OCI-LY3 (cell line): ENCODE data around the gene FOXA1.

Experiments used
- EZH2phosphoT487 ChIP-seq: fragments of 200-600 bp; shearing (Covaris generic); IDR thresholded peaks from 2 replicates; pipeline ENCODE4 v1.6.1; 2018; ENCODE audit warnings: antibody characterized with exemption, mixed run types, low read depth
- TF ChIP-seq, protein P1 (sequence below): fragments of 200-600, 300-600 bp; sonication (generic); IDR thresholded peaks from 2 replicates; pipeline ENCODE4 v1.5.1; 2014; ENCODE audit warnings: antibody characterized with exemption, low read length, low read depth

DNA sequence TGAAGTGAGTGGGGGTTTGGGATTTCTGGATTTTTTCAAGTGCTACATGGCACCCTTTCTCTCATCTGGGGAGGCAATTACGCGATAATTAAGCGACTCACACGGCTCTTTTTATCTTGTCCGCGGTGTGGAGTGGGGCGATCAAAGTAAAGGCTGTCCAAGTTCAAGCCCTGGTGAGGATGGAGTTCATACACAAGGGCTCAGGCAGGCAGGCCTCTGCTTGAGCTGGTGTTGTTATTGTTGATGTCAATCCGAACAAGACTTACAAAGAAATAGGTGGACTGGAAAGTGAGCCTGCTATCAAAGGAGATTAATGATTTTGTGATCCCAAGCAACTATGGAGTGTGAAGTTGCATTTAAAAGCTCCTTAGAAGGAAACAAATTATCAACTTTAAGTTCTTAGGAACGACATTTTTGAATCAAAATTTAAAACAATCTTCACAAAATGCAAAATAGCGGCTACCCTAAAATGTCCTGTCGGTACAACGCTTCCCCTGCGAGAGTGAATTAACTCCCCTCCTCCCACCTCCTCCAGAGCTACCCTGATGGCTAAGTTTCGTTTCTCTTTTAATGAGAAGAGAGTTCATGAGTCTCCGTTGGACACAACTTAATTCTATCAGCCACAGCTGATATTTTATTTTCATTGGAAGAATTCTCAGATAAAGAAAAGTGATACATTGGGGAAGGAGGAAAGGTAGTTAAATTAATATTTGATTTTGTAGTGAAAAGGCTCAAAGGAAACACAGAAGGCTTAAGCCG, 5.9 kb downstream of the FOXA1 start:
- TF ChIP-seq, protein P1, sequence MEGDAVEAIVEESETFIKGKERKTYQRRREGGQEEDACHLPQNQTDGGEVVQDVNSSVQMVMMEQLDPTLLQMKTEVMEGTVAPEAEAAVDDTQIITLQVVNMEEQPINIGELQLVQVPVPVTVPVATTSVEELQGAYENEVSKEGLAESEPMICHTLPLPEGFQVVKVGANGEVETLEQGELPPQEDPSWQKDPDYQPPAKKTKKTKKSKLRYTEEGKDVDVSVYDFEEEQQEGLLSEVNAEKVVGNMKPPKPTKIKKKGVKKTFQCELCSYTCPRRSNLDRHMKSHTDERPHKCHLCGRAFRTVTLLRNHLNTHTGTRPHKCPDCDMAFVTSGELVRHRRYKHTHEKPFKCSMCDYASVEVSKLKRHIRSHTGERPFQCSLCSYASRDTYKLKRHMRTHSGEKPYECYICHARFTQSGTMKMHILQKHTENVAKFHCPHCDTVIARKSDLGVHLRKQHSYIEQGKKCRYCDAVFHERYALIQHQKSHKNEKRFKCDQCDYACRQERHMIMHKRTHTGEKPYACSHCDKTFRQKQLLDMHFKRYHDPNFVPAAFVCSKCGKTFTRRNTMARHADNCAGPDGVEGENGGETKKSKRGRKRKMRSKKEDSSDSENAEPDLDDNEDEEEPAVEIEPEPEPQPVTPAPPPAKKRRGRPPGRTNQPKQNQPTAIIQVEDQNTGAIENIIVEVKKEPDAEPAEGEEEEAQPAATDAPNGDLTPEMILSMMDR = no peak
- no peak for TF ChIP-seq EZH2phosphoT487
